ENCODE results near the gene ARRDC4. TPM values are rescaled to one million over a fixed set of nuclear protein-coding genes. Genes with fewer than 3 reads are reported as not detected.

Gene ARRDC4
- total and polyA plus RNA-seq, 2 experiments from 2014 or later = 24.7 to 35.2 TPM

- no peak for TF ChIP-seq CTCF (IDR thresholded peaks at IDR 0.05; ENCODE audit: low read depth, low read length)
- Histone ChIP-seq H3K27me3 (peaks cover 9% of the 10 kb centered on the region), H3K27ac (no peak overlapping the region), H3K4me1 (ENCODE audit: low read depth) (no peaks in the 10 kb centered on the region), H3K4me3 (no peak overlapping the region), H3K36me3 (no peaks in the 10 kb centered on the region), H3K9me3 (ENCODE audit: low read depth) (no peaks in the 10 kb centered on the region)
- no peak for DNase-seq (ENCODE audit: low read depth in 1 of 2, low spot score in 1 of 2)
These were observed 53.1 kb downstream of the ARRDC4 start for GRCh38 chr15:98013631-98014030.

GRCh38 chr15:98017150-98017964, 56.9 kb downstream of the ARRDC4 start:
- Histone ChIP-seq H3K9me3 (ENCODE audit: low read depth) (no peaks in the 10 kb centered on the region), H3K36me3 (no peaks in the 10 kb centered on the region), H3K4me3 (no peak overlapping the region), H3K4me1 (ENCODE audit: low read depth) (no peaks in the 10 kb centered on the region), H3K27me3 (peaks cover 10% of the 10 kb centered on the region), H3K27ac (no peak overlapping the region)
- DNase-seq (ENCODE audit: low read depth in 1 of 2, low spot score in 1 of 2) = no peak
- TF ChIP-seq CTCF (IDR thresholded peaks at IDR 0.05; ENCODE audit: low read depth, low read length) = no peak

- Histone ChIP-seq H3K4me3 (no peak overlapping the region), H3K27me3 (peaks cover 10% of the 10 kb centered on the region), H3K4me1 (ENCODE audit: low read depth) (no peaks in the 10 kb centered on the region), H3K36me3 (no peaks in the 10 kb centered on the region), H3K27ac (no peak overlapping the region), H3K9me3 (ENCODE audit: low read depth) (no peaks in the 10 kb centered on the region)
- TF ChIP-seq CTCF (IDR thresholded peaks at IDR 0.05; ENCODE audit: low read depth, low read length) = no peak
- DNase-seq (ENCODE audit: low read depth in 1 of 2, low spot score in 1 of 2) = no peak
These were observed 58.4 kb downstream of the ARRDC4 start for GRCh38 chr15:98018761-98019351.

Data from cardiac muscle cell (in vitro differentiated cells and primary cell).